HEK293 (cell line): Measurements from ENCODE around the gene FOSL1.

Source experiments
- ZNF366 ChIP-seq: fragments of 450-650 bp; formaldehyde crosslinking; conservative IDR thresholded peaks from 2 replicates; pipeline ENCODE4 v1.5.1; 2016; ENCODE audit warnings: missing biosample characterization, missing genetic modification characterization
- ZNF677 ChIP-seq: fragments of 450-650 bp; IDR thresholded peaks from 2 replicates; pipeline ENCODE4 v1.5.0; 2018; ENCODE audit warnings: missing biosample characterization, mild to moderate bottlenecking, missing genetic modification characterization, moderate library complexity
- TF ChIP-seq, protein P1 (sequence below): fragments of 450-650 bp; formaldehyde crosslinking; IDR thresholded peaks from 2 replicates; pipeline ENCODE4 v1.5.1; 2016; ENCODE audit warnings: missing biosample characterization, missing genetic modification characterization
- TF ChIP-seq, protein P2 (sequence below): fragments of 450-650 bp; formaldehyde crosslinking; IDR thresholded peaks from 2 replicates; pipeline ENCODE4 v1.5.1; 2016; ENCODE audit warnings: missing biosample characterization, missing genetic modification characterization
- TF ChIP-seq, protein P3 (sequence below): fragments of 450-650 bp; formaldehyde crosslinking; IDR thresholded peaks from 2 replicates; pipeline ENCODE4 v1.5.1; 2016; ENCODE audit warnings: missing biosample characterization, missing genetic modification characterization

GRCh38 chr11:65873318-65874156 is 26.7 kb downstream of the FOSL1 start:
- TF ChIP-seq, protein P1, sequence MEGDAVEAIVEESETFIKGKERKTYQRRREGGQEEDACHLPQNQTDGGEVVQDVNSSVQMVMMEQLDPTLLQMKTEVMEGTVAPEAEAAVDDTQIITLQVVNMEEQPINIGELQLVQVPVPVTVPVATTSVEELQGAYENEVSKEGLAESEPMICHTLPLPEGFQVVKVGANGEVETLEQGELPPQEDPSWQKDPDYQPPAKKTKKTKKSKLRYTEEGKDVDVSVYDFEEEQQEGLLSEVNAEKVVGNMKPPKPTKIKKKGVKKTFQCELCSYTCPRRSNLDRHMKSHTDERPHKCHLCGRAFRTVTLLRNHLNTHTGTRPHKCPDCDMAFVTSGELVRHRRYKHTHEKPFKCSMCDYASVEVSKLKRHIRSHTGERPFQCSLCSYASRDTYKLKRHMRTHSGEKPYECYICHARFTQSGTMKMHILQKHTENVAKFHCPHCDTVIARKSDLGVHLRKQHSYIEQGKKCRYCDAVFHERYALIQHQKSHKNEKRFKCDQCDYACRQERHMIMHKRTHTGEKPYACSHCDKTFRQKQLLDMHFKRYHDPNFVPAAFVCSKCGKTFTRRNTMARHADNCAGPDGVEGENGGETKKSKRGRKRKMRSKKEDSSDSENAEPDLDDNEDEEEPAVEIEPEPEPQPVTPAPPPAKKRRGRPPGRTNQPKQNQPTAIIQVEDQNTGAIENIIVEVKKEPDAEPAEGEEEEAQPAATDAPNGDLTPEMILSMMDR (tag by site-specific recombination): no peak
- TF ChIP-seq ZNF366 (tag by site-specific recombination) (0 out of 2 replicates have a peak, but pooled peaks have one; percentile 12), ZNF677 (no peak)
- TF ChIP-seq, protein P2, sequence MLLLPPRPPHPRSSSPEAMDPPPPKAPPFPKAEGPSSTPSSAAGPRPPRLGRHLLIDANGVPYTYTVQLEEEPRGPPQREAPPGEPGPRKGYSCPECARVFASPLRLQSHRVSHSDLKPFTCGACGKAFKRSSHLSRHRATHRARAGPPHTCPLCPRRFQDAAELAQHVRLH (tag by site-specific recombination): no peak
- TF ChIP-seq, protein P3, sequence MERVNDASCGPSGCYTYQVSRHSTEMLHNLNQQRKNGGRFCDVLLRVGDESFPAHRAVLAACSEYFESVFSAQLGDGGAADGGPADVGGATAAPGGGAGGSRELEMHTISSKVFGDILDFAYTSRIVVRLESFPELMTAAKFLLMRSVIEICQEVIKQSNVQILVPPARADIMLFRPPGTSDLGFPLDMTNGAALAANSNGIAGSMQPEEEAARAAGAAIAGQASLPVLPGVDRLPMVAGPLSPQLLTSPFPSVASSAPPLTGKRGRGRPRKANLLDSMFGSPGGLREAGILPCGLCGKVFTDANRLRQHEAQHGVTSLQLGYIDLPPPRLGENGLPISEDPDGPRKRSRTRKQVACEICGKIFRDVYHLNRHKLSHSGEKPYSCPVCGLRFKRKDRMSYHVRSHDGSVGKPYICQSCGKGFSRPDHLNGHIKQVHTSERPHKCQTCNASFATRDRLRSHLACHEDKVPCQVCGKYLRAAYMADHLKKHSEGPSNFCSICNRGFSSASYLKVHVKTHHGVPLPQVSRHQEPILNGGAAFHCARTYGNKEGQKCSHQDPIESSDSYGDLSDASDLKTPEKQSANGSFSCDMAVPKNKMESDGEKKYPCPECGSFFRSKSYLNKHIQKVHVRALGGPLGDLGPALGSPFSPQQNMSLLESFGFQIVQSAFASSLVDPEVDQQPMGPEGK (tag by site-specific recombination): peak; percentile 90
